Measurements from ENCODE around the gene YTHDF1.

- TF ChIP-seq POLR2A (IDR thresholded peaks at IDR 0.05) (no peak), CTCF (IDR thresholded peaks at IDR 0.05) (no peak)
These were observed 61.5 kb downstream of the YTHDF1 start for GRCh38 chr20:63154395-63154794.
